Iris pigment epithelial cell (primary cell): ENCODE measurements around the gene ETS2.

Experiments used
- DNase-seq: peaks from one replicate; pipeline ENCODE4 v3.0.0-alpha.2; 2011; ENCODE audit warnings: low read depth

ETS2 gene

DNA sequence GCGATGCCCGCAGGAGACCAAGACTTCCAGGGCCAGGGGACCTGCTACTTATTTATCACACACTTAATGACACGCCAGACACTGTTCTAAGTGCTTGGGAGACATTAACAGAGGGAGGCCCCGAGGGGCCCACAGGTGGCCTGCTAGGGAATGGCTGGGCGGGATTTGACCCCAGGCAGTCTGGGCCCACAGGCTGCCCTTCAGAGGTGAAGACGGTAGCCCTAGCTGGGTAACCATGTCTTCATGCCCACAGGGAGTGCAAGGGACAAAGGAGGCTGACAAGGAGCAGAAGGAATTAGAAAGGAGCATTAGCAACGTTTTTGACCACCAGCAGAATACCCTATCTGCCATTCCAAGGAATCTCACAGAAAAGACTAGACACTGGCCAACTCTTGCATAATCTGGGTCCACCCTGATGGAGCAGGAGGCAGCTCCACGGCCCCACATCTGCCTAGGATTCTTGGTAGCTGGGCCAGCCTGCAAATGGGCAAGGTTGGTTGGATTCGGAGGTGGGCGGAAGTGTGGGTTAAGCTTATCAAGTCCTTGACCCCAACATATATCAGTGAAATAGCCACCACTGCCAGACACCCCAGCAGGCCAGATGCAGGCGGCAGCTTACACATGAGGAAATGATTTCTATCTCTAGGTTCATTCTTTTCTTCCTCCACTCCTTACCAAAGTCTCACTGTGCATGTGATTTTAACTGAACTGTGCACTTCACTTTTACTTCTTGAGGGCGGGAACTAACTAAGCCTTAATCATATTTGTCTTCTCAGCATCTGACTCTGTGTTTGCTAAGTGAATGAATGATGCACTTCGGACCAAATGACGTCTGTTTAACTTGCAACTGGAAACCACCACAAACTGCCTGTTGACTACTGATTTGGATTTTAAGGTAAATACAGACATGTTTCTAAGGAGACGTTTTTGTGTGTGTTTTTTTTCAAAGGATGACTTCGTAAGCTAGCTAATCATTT is 3.4 kb upstream of the ETS2 start:
- DNase-seq = no peak

DNA sequence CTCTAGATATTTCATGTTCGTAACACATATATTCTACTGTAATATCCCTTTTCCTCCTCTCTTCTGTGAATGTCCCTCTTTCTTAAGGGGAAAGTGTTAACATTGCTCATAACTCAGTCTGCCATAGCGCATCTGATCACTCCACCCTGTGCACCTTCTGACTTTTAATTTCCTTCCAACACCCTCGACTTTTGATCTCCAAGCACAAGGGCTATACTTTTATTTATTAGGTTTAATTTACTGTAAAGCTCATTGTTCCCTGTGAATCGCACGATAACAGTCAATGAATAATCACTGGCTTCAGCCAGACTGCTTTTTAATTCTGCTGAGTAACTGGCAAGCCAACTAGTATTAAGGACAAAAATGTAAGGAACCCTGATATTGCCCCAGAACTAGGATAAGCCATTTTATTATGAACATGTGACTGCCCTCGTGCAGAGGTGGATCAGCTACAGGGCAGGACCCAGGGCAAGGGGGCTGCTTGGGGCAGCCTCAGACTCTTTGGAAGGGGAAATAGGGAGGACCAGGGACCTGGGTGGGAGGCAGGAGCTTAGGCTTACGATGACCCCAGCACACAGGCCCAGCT is 2.6 kb upstream of the ETS2 start:
- DNase-seq = no peak

DNA sequence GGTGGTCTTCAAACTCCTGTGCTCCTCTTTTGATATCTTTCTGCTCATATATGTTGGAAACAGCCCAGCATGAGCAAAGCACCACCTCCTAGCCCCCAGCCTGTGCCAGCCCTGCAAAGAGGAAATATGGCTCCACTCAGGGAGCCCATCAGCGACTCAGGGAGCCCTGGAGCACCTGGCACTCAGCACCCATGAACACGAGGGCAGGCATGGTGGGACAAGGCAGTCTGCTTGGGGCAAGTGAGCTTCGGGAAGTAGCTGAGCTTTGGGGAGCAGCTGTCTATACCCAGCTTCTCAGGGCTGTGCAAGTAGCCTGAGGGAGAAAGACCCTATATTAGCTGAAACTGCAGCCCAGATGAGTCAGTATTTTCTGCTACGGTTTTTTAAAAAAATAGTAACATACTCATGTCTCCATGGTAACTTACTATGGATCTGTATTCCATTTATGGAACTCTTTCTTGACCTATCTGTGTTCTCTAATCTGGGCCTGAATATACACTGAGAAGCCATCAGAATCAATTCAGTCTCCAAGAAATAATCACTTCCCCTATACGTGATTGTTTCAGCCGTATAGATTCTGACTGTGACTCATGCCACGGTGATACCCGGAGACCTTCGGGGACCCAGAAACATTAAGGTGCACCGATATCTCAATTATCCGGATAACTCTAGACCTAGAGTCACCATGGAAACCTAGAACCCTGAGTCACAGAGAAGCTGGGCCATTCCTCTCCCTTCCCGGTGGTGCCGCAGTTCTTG is 1.5 kb upstream of the ETS2 start:
- peak; percentile 31 for DNase-seq

DNA sequence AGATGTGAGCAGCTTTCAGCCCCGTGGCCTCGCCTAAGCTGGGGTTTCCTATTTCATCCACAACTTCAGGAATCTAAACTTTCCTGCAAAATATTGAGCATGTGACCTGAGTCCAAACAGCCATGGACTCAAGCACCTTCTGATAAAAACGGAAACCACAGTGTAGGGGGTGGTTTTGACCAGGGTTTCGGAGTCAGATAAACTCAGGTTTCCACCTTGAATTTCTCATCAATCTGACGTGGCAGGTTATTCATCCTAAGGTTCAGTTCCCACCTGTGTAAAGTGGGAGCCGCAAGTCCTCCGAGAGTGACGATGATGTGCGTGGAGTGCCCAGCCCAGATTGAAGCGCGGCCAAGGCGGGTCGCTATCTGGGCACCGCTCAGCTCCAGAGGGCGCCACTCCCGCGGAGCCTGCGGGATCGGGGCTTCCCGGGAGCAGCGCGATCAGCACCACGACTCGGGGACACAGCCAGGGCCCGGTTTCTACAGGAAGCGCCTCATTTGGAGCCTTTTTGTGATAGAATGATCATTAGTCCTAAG is 871 bp upstream of the ETS2 start:
- DNase-seq = peak; percentile 86

DNA sequence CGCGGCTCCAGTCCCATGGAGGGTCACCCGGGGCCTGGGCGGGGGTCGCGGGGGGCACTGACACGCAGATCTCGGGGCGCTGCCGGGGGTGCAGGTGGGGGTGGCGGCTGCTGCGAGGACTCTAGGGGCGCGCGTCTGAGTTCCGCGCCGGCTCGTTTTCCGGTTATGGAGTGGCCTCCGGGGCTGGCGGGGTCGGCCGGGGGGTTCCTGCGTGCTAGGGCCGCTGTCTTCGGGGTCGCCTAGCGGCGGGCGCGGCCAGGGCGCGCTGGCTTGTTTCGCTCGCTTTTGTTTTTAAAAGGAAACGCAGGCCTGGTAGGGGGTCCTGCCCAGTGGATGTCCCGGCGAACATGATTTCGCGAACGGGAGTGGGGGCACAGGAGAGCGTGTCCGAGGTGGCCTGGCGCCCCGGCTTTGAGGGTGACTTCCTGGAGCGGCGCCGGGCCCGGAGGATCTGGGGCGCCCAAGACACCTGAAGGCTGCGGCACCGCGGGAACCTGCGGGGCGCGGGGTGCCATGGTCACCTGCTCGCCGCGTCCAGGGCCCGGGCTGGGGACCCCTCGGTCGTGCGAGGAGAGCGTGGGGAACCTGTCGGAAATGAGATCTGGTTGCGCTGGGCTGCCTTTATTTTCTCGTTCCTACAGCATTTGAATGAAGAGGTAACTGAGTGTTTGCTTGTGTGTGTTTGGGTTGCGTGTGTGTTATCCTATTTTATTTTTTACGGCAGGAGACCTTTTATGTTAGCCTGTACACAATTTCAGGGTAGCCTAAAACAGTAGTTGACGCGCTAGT is 618 bp downstream of the ETS2 start:
- no peak for DNase-seq

DNA sequence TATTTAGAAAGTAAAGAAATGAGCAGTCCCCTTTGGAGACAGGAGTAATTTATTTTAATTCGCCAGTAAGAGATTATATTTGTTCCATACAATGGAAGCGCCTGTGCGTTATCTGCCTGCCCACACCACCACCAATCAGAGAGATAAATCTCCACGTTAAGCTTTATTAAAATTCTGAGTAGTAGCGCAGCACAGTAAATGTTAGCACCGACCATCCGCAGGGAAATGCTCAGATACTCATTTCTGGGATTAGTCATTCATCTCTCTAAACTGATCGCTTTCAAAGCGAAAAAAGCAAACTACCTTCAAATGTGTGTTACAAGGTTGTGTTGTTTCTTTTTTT is 1.2 kb downstream of the ETS2 start:
- DNase-seq = peak; percentile 49

DNA sequence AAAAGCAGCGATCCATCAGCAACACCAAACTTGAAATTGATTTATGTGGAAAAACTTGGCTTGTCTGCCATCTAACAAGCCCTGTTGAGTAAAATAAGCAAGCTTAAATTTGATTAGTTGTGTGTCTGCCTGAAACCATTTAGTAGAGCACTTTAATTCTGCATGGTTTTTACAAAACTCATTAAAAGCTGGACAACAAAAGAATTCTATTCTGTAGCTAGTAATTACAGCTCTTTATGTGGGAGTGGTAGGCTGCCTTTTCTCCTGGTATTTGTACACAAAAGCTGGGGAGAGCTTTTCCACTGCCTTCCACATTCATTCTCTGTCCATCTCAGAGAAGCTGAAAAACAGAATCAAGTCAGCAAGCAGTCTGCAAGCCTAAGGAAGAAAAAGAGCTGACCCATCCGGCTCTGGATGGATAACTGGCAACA is 1.7 kb downstream of the ETS2 start:
- peak; percentile 47 for DNase-seq

DNA sequence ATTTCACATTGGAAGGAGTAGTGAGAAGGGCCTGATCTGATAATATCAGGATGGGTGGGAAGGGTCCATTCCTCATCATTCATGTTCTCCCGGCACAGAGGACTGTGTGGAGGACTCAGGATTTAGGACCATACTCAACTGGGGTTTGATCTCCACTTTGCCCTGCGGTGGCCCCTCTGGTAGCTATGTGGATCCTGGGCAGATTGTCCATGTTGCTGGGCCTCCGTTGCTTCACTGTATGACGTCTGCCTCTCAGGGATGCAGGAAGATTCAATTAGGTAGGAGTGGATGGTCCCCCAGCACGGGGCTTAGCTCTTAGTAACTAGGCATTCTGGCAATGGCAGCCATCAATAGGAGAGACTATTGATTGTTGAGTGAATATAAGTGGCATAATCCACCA is 2.3 kb downstream of the ETS2 start:
- DNase-seq = no peak

DNA sequence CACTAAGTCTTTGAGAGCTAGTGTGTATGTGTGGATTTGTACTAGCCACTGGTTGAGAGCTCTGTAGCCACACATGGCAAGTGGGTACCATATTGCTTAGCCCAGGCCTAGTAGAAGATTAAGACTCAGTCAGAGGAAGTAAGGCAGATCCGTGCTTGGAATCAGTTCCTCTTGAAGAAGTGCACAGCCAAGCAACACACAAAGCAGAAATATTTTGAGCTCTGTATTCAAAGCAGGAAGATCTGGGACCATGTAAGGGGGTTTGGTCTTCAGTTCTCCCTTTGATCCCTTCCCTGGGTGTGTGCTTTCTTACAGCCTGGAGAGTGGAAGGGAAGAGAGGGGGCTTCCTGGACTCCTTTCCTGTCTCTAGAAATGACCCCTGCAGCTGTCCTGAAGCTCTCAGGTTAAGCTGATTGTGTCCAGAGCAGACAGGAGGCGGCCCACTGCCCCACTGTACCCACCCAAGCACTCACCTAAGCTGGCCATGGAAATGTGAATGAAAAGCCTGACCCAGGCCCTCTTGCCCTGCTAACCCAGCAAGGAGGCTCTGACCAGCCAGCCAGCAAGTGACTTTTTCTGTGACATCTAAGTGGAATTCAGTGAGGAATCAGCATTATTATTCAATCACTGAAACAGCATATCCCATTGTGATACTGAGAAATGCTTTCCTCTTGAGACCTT is 3.6 kb downstream of the ETS2 start:
- DNase-seq = no peak

DNA sequence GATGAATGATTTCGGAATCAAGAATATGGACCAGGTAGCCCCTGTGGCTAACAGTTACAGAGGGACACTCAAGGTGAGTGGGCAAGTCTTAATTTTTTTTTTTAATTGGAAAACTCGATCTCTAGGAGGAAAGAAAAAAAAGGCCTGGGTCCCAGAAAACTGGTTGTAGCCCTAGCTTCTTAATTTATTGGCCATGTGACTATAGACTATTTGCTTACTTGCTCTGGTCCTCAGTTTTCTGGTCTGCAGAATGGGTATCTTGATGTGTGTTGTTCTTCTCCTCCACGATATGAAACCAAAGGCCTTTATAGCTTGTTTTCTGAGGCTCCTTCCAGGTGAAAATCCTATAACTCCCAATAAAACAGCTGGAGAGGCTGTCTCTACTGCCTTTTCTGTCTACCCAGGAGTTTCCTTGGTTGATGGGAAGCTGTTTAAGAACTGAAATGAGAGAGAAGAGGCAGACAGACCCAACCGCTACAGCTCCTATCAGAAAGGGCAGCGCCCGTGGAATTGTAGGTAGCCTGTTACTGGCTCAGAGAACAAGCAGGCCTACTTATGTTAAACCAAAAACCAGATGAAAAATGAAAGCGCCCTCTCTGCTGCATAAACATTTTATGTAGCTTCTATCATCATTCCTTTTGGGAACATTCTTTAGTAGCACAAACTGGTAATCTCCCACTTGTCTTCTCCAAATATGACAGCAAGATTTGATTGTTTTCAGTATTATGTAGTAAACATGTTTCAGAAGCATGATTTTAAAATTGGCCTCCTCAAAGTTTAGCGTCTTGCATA is 4.5 kb downstream of the ETS2 start:
- DNase-seq = no peak

DNA sequence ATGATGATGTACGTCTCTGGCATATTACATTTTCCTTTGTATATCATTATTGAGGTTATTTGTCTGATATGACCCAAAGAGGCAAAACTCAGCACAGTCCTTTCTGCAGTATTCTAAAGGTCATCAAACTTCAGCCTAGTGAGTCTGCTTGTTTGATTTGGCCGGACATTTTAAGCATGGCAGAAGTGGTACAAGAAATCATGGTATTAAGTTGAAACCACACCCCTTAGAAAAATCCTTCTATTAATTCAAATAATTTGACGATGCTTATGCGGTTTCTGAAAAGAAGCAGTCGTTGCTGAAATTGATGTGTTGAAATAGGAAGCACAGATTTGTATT is 5.1 kb downstream of the ETS2 start:
- no peak for DNase-seq

DNA sequence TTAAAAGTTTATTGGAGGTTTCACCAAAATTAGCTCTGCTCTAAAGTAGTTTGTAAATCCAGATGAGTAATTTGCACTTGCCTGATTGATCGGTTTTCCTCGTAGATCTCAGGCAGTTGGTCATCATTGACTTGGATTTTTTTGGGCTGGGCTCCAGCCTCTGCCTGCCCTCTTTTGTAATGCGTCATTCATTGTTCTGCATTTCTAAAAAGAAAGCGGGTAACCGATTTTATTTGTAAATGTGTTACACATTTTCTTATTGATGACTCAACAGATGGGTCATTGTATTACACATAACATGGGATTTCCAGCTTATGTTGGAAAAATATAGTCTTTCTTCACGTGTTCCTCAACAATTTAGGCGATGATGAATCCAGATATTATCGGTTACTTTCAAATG is 5.5 kb downstream of the ETS2 start:
- DNase-seq = peak; percentile 88

DNA sequence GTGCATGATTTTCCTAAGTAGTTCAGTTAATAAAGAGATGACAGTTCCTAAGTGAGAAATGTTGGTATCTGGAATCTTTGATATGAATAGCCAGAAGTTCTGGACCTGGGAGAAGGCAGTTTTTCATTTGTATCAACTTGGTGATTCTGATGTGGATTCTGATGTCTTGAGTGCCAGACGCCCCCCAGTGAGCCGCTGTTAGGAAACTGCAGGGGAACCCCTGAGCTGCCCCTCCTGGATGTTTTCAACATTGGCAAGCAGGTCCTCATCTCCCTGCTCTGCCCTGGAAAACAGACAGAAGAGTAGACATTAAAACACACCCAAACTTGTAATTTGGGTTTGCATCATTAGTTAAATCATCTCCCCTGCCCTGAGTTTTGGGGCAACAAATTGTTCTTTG is 7.4 kb downstream of the ETS2 start:
- no peak for DNase-seq

DNA sequence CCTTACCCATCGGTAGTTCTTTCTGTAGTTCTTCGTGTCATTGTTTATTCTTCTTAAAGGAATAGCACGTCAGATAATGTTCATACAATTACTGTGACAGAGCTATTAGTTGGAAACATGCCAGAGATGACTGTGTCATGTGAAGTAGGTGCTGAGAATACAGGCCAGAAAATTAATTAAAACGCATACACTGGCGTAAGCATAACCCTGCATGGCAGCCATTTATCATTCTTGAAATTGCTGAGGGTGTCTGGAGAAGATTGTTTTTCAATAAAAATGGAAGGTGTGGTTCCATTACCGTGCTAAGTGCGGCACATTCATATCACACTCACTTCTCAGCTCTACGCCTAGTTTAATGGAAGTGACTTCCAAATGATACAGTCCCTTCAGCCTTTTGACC is 7.8 kb downstream of the ETS2 start:
- DNase-seq = no peak

DNA sequence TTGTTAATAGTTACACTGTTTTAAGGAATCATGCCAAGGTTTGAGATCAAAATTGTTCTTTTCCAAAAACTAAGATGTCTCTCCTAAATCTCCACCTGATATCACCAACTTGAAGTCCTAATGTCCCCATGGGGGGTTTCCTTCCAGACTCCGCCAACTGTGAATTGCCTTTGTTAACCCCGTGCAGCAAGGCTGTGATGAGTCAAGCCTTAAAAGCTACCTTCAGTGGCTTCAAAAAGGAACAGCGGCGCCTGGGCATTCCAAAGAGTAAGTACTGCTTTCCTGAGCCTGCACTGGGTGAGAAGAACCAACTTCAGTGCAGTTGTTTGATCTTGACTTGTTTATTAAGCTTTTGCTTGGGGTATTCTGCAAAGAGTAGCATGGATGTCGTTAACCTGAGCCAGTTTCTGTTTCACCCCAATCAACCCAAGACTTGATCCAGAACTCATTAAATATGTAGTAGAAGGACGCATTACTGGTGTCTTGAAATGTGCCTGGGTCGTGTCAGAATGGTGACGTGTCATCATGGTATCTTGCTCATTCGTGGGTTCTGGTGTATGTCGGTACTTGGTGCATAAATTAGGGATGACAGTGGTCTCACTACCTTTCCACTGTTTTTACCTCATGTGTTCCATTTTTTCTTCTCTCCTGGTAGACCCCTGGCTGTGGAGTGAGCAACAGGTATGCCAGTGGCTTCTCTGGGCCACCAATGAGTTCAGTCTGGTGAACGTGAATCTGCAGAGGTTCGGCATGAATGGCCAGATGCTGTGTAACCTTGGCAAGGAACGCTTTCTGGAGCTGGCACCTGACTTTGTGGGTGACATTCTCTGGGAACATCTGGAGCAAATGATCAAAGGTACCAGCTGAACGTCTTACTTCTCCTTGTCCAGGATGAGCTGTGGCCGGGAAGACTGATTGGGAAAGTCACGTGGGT is 8.7 kb downstream of the ETS2 start:
- peak; percentile 31 for DNase-seq

DNA sequence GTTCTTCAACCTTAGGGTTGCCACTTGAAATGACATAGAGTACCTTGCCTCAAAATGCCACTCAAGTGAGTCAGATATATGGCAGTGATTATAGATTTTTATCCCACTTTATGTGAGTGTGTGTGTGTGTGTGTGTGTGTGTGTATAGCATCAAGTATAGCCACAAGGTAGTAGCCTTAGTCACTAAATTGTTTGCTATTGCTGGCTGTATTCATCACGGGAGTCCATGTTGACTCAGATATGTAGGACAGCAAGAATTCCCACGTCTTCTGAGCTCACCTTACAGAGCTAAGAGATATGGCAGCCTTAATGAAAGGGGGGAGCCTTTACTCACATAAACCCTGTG is 9.3 kb downstream of the ETS2 start:
- peak; percentile 88 for DNase-seq

DNA sequence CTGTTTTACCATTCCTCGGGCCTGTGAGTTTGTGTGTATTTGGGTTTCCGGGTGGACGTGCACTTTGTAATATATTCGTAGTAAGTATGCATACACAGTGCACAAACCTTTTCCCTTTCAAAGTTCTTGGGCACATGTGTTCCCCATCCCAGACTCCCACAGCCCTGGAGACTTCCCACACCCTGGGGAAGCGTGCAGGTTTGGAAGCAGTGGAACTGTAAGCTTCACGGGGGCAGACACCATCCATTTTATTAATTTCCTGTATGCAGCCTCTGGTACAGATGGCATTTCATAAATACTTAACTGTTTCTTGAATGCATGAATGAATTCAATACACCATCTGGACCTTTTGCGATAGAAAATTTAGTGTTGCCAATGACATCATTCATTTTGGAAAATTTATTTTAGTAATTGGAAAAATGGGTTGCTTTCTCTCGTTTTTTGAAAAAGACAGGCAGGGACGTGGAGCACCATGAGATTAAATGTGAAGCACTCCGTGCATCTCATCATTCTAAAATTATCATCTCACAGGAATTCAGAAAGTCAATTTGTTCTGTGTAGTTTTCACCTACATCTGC is 10.8 kb downstream of the ETS2 start:
- DNase-seq = no peak

DNA sequence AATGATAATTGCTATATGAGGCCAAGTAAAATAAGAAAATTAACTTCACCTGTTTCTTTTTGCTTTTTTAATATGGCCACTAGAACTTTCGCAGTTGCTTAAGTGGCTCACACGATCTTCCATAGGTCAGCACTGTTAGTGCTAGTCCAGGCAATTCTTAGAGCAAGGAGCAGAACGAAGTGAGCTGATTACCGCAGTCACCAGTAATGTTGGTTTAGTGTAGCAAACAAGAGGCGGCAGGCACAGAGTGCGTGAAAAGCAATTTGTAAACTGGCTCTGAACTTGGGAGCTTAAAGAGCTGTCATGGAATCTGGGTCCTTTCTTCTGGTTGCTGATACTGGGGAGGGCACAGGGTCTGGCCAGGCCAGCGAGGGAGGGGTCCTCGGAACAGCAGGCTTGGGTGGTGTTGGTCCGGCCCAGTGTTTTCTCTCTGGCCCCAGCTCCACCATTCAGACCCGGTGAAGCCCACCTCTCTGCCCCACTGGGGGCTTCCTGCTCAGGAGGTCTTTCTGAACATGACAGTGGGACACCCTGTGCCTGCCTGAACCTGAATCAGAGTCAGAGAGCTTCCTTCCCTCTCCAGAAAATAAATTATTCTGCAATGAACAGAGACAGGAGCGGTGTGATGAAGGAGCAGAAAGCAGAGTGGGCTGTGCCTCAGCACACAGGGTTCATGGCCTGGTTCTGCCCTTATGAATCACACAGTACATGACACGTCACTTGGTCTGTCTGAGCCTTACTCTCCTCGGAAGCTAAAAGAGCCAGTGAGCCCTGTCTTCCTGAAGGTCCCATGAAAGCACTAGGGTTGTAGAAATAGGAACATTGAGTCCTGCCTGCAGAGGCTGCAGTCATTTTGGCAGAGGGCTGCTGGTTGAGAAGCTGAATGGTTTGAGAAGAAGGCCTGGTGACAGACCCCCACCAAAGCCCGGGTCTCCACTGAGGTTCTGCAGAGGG is 11.9 kb downstream of the ETS2 start:
- DNase-seq = peak; percentile 93
